ENCODE data around the gene MRO. TPM values are rescaled to one million over a fixed set of nuclear protein-coding genes. Genes with fewer than 3 reads are reported as not detected.
"Not testable (repeated sequence)": the region's sequence is repeated elsewhere in the genome, so short reads cannot be mapped to it uniquely, and the experiment has no call there.

MRO gene
- total RNA-seq, result not detected

DNA sequence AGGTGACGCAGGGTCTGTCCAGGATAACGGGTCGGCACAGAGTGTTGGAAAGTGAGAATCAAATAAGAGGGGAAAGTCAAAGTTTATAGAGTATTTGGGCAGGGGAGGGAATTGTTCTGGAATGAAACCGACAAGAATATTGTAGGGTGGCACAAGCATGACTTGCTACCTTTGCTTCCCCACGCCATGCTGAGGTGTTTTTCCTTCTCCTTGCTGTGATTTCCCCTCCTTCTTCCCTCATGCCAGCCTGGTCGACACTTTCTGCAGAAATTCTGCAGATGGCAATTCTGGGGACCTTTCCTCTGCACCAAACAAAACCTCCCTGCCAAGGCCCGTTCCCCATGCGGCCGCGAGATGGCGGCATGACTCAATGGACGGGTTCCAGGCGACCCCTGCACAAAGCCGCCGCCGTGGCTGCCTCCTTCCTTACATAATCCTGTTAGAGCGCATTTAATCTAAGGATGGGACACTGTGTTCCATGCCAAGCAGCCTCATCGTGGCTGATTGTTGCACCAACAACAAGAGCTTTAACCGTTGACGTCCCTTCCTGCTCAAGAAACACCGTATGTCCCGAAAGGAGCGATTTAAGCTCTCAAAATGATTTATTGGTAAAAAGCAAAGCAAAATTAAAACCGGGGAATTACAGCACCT is at the start of gene MRO:
MRO (minus strand) TSS at position 289 of the 651 bp plus-strand sequence. CDS start 10,616 bp downstream, outside the sequence.
- peak; percentile 83 for DNase-seq
- Mint-ChIP-seq H3K27ac (no peak within 1 kb of the TSS), H3K27me3 (ENCODE audit: low read depth) (peaks cover 6% of the 10 kb centered on the region), H3K36me3 (ENCODE audit: low read depth) (no peaks in the 10 kb centered on the region), H3K4me1 (ENCODE audit: low read depth) (no peaks in the 10 kb centered on the region), H3K9me3 (no peaks in the 10 kb centered on the region), H3K4me3 (no peak within 1 kb of the TSS)
- CTCF ChIA-PET, result interaction anchor here (0.6 to 2.8 kb wide), 32 partner anchors 9 to 607 kb away, joined by 3 to 21 read pairs (median 4); partner anchors contain the start of genes ME2 and SMAD4
- intact Hi-C loops (cut with micrococcal nuclease), result loop anchor here (1.0 to 10.0 kb wide), 5 partner anchors 46 to 565 kb away; no protein-coding TSS in a partner anchor

DNA sequence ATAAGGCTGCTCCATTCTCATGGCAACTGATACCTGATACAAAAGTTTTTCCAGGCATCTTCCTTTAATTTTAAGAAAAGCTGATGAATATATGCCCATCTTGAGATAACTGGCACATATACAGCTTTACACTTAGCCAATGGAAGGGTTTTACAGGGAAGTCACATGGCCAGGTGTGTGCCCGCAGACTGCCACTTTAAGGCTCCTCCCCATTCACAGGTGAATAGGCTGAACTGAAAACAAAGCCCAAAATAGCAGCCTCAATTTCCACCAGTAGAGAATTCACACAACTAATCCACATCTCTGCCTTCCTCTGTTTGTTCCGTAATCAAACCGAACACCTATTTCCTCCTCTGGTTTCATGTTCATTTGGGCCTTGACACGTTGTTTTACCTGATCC is 49.3 kb upstream of the MRO start:
- Mint-ChIP-seq H3K27ac (no peak overlapping the region), H3K36me3 (ENCODE audit: low read depth) (no peaks in the 10 kb centered on the region), H3K4me3 (no peak overlapping the region), H3K9me3 (no peaks in the 10 kb centered on the region), H3K4me1 (ENCODE audit: low read depth) (no peaks in the 10 kb centered on the region), H3K27me3 (ENCODE audit: low read depth) (peaks cover 3% of the 10 kb centered on the region)
- CTCF ChIA-PET, result no interaction called here
- intact Hi-C loops (cut with micrococcal nuclease), result no loop called here
- no peak for DNase-seq

DNA sequence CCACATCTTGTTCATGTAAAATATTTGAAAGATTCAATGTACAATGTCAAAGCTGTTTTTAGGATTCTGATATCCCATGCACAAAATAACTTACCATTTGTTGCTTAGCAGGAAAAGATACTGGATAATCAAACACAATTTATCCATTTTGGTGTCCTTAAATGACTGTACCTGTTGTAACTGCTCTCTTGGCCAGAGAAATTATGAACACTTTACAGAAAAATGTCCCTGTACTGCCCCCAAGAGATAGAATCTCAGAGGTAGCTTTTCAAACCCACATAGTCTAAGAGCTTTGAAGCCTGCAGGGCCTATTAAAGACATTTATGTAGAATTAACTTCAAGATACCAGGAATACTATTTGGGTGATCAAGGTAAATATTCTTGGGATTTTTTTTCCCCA is 46.9 kb upstream of the MRO start:
- Mint-ChIP-seq H3K27me3 (ENCODE audit: low read depth) (no peaks in the 10 kb centered on the region), H3K4me1 (ENCODE audit: low read depth) (no peaks in the 10 kb centered on the region), H3K4me3 (no peak overlapping the region), H3K9me3 (no peaks in the 10 kb centered on the region), H3K27ac (no peak overlapping the region), H3K36me3 (ENCODE audit: low read depth) (no peaks in the 10 kb centered on the region)
- CTCF ChIA-PET, result no interaction called here
- intact Hi-C loops (cut with micrococcal nuclease), result loop anchor here (1.0 kb wide), 1 partner anchor 46 kb away; the partner anchor contains the start of gene MRO
- no peak for DNase-seq

DNA sequence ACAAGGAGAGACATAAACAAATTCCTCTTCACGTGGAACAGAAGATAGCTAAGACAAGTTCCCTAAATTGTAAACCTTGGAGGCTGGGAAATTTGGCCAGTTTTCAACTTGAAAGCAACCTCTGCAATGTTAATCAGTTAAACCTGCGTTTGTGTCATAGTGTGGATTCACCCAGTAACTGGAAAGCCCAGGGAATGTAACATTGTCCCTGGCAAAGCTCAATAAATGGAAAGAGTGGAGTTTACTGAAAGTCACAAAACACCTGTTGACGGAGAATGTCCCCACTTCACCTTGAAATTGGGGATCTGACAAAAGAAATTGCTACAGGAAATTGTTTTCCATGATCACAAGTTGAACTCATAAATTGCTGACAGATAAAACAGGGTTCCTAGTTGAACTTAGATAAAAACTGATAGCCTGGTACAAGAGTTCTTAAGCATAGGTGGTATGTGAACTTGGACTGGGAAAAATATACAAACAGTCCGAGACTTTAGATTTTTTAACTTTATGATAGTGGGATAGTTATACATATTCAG is 44.1 kb upstream of the MRO start:
- CTCF ChIA-PET, result no interaction called here
- H3K9me3 Mint-ChIP-seq, result no peaks in the 10 kb centered on the region
- H3K4me3 Mint-ChIP-seq, result no peak overlapping the region
- no peaks in the 10 kb centered on the region for H3K4me1 Mint-ChIP-seq (ENCODE audit: low read depth)
- no peak for DNase-seq
- no peak overlapping the region for H3K27ac Mint-ChIP-seq
- intact Hi-C loops (cut with micrococcal nuclease), result no loop called here
- H3K36me3 Mint-ChIP-seq (ENCODE audit: low read depth), result no peaks in the 10 kb centered on the region
- H3K27me3 Mint-ChIP-seq (ENCODE audit: low read depth), result no peaks in the 10 kb centered on the region

DNA sequence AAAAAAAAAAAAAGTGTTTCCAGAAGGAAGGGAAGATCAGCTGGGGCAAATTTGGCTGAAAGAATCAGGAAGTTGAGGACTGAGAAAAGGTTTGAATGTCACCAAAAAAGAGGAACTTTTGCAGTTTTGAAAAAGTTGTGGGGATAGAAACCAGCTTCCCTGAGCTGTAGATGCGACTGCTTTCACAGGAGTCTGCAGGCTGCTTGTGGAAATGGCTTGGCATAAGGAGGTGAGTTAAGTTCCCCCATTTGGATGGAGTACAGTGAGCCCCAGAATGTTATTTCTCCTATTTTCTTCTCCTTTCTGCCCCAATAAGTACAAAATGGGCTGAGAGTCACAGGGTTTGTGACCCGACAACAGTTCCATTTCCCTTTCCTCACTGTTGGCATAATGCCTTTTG is 42.6 kb upstream of the MRO start:
- intact Hi-C loops (cut with micrococcal nuclease), result no loop called here
- no peaks in the 10 kb centered on the region for H3K27me3 Mint-ChIP-seq (ENCODE audit: low read depth)
- CTCF ChIA-PET, result no interaction called here
- no peaks in the 10 kb centered on the region for H3K36me3 Mint-ChIP-seq (ENCODE audit: low read depth)
- no peaks in the 10 kb centered on the region for H3K4me1 Mint-ChIP-seq (ENCODE audit: low read depth)
- H3K27ac Mint-ChIP-seq, result no peak overlapping the region
- H3K9me3 Mint-ChIP-seq, result no peaks in the 10 kb centered on the region
- no peak for DNase-seq
- H3K4me3 Mint-ChIP-seq, result no peak overlapping the region

DNA sequence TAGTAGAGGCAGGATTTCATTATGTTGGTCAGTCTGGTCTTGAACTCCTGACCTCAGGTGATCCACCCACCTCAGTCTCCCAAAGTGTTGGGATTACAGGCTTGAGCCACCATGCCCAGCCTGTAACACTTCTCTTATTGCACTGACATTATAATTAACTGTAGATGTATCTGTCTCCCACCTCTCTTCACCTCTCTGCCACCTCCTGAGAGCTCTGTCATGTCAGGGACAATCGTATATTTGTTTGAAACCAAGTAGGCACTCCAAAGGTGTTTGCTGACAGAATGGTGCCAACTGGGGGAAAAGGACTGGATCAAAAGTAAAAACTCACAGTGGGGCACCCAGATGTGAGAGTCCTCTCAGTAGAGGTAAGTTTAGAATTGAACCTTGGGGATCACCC is 41.8 kb upstream of the MRO start:
- CTCF ChIA-PET, result no interaction called here
- no peaks in the 10 kb centered on the region for H3K9me3 Mint-ChIP-seq
- H3K27me3 Mint-ChIP-seq (ENCODE audit: low read depth), result no peaks in the 10 kb centered on the region
- no peak overlapping the region for H3K27ac Mint-ChIP-seq
- no peaks in the 10 kb centered on the region for H3K4me1 Mint-ChIP-seq (ENCODE audit: low read depth)
- no peaks in the 10 kb centered on the region for H3K36me3 Mint-ChIP-seq (ENCODE audit: low read depth)
- no peak overlapping the region for H3K4me3 Mint-ChIP-seq
- DNase-seq, result no peak
- intact Hi-C loops (cut with micrococcal nuclease), result no loop called here

DNA sequence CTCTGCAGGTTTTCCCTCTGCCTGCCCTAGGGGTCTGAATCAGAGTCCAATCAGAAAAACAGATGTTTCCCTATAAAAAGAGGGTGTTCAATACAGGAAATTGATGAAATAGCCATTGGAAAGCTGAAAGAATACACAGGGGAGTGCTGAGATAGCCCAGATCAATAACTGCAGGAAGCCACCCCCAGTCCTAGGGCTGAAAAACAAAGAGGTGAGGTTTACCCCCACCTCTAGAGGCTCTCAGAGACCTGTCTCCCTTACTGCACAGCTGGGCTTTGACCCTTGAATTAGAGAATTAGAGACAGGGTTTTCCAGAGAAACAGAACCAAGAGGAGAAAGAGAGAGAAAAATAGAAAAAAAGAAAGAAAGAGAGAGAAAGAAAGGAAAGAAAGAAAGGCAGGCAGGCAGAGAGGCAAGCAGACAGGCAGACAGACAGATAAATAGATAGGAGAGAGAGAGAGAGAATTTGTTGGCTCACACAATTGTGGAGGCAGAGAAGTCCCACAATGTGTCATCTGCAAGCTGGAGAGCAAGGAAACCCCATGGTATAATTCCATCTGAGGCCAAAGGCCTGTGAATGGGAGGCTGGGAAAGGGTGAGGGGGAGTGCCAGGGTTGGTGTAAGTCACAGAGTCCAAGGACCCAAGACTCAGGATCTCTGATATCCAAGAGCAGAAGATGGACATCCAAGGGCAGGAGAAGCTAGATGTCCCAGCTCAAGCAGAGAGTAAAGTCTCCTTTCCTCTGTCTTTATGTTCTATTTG is 40.2 kb upstream of the MRO start:
- Mint-ChIP-seq H3K27me3 (ENCODE audit: low read depth) (no peaks in the 10 kb centered on the region), H3K27ac (no peak overlapping the region), H3K9me3 (no peaks in the 10 kb centered on the region), H3K4me3 (no peak overlapping the region), H3K36me3 (ENCODE audit: low read depth) (no peaks in the 10 kb centered on the region), H3K4me1 (ENCODE audit: low read depth) (no peaks in the 10 kb centered on the region)
- intact Hi-C loops (cut with micrococcal nuclease), result no loop called here
- no peak for DNase-seq
- CTCF ChIA-PET, result interaction anchor here (0.9 to 1.0 kb wide), 2 partner anchors 40 to 50 kb away, joined by 3 to 4 read pairs; no protein-coding TSS in a partner anchor

DNA sequence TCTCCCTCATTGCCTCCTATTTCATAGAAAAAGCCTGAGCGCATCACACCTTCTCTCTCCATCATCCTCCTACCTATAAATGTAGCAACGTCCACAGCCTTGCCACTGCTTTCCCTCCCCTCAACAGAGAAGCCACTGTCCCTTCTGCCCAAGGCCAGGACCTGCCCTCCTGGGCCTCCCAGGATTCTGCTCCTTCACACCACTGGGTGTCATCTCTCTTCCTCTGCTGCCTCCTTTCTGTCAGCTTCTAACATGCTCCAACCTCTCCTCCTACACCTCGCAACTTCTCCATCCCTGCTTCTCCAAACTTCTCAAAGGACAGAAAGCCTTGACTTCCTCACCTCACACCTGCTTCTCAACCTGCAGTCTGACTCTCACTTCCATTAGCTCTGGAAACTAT is 37.9 kb upstream of the MRO start:
- Mint-ChIP-seq H3K4me1 (ENCODE audit: low read depth) (no peaks in the 10 kb centered on the region), H3K27me3 (ENCODE audit: low read depth) (no peaks in the 10 kb centered on the region), H3K4me3 (no peak overlapping the region), H3K9me3 (peaks cover 7% of the 10 kb centered on the region), H3K36me3 (ENCODE audit: low read depth) (no peaks in the 10 kb centered on the region), H3K27ac (no peak overlapping the region)
- intact Hi-C loops (cut with micrococcal nuclease), result no loop called here
- no peak for DNase-seq
- CTCF ChIA-PET, result interaction anchor here (0.7 to 1.0 kb wide), 2 partner anchors 29 to 110 kb away, joined by 3 read pairs; no protein-coding TSS in a partner anchor

DNA sequence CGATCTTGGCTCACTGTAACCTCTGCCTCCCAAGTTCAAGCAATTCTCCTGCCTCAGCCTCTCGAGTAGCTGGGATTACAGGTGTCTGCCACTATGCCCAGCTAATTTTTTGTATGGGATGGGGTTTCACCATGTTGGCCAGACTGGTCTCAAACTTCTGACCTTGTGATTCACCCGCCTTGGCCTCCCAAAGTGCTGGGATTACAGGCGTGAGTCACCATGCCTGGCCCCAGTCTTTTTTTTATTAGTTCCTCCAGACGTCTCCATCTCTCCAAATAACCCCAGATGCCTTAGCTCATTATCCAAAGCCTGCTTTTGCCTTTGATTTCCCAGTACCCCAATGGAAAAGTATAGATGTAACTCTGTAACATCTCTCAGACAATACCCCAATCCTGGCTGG is 37.4 kb upstream of the MRO start:
- H3K27me3 Mint-ChIP-seq (ENCODE audit: low read depth); DNase-seq; H3K36me3 Mint-ChIP-seq (ENCODE audit: low read depth); intact Hi-C loops (cut with micrococcal nuclease); H3K4me3 Mint-ChIP-seq; H3K9me3 Mint-ChIP-seq; H3K27ac Mint-ChIP-seq; H3K4me1 Mint-ChIP-seq (ENCODE audit: low read depth): not testable (repeated sequence)
- CTCF ChIA-PET, result interaction anchor here (0.7 to 1.0 kb wide), 2 partner anchors 29 to 110 kb away, joined by 3 read pairs; no protein-coding TSS in a partner anchor

DNA sequence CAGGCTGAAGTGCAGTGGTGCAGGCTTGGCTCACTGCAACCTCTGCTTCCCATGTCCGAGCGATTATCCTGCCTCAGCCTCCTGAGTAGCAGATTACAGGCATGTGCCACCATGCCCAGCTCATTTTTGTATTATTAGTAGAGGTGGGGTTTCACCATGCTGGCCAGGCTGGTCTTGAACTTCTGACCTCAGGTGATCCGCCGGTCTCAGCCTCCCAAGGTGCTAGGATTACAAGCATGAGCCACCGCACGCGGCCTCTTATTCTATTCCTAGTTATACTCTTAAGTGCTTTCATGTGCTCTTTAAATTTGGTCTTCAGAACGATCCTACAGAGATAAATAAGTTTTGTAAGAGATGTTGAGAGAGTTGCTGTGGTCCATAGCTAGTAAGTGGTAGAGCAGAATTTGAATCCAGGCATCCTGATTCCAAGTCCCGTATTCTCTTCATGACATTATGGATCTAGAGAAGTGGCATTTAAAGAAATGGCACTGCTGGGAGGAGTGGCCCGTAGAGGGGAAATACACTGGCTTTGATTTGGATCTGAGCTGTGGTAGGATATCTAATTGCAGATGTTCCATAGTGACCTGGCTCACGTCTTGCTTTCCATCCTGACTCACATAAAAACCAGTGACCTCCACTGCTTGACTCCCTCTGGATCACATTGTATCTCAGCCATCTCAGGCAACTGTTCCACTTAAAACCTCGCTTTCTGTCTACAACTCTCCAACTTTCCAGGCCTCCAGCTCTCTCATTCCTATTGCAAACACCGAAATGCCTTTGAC is 36.4 kb upstream of the MRO start:
- H3K27me3 Mint-ChIP-seq (ENCODE audit: low read depth), result no peaks in the 10 kb centered on the region
- H3K36me3 Mint-ChIP-seq (ENCODE audit: low read depth), result no peaks in the 10 kb centered on the region
- CTCF ChIA-PET, result no interaction called here
- DNase-seq, result no peak
- H3K27ac Mint-ChIP-seq, result no peak overlapping the region
- intact Hi-C loops (cut with micrococcal nuclease), result no loop called here
- H3K4me1 Mint-ChIP-seq (ENCODE audit: low read depth), result no peaks in the 10 kb centered on the region
- H3K4me3 Mint-ChIP-seq, result no peak overlapping the region
- peaks cover 7% of the 10 kb centered on the region for H3K9me3 Mint-ChIP-seq

DNA sequence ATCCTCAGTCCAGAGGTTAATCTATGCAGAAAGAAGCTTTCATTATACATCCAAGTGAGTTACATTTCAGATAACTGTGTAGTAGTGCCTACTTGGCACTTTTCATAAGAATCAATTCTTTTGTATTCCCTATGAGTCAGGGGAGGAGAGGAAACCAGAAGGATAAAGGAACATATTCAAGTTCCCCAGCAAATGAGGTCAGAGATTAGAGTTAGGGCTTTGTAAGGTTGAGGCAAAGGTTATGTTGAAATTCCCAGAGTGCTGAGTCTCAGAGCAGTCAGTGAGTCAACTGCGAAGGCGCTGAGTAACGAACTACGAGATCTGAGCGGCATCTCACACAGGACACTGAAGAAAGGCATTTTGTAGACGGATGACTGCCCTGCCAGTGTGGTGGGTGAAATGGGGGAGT is 34.1 kb upstream of the MRO start:
- H3K27ac Mint-ChIP-seq, result no peak overlapping the region
- H3K4me3 Mint-ChIP-seq, result no peak overlapping the region
- DNase-seq, result no peak
- intact Hi-C loops (cut with micrococcal nuclease), result no loop called here
- no peaks in the 10 kb centered on the region for H3K36me3 Mint-ChIP-seq (ENCODE audit: low read depth)
- H3K9me3 Mint-ChIP-seq, result peaks cover 7% of the 10 kb centered on the region
- H3K4me1 Mint-ChIP-seq (ENCODE audit: low read depth), result no peaks in the 10 kb centered on the region
- CTCF ChIA-PET, result no interaction called here
- no peaks in the 10 kb centered on the region for H3K27me3 Mint-ChIP-seq (ENCODE audit: low read depth)

DNA sequence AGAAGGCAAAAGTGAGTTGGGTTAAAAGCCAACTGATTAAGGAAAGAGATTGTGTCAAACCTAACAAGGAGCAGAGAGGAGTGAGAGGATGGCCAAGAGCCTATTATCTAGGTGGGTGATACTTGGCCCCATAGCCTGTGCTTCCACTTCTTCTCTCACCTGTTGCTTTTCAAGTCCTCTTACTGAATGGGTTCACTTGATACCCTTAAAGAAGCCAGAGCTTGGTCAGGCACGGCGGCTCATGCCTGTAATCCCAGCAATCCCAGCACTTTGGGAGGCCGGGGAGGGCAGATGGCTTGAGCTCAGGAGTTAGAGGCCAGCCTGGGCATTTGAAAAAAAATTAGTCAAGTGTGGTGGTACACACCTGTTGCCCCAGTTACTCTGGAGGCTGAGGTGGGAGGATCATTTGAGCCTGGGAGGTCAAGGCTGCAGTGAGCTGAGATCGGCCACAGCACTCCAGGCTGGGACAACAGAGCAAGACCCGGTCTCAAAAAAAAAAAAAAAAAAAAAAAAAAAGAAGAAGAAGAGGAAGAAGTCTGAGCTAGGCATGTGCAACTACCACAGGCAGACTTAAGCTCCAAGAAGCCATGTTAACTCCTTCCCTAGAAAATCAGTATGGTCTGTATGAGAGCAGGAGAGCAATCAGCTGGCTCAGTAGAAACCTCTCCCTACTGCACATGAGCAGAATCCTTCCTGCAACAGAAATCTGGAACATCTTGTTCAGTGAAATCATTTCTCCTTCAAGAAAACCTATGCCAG is 30.7 kb upstream of the MRO start:
- CTCF ChIA-PET, result no interaction called here
- no peak overlapping the region for H3K4me3 Mint-ChIP-seq
- no peaks in the 10 kb centered on the region for H3K4me1 Mint-ChIP-seq (ENCODE audit: low read depth)
- intact Hi-C loops (cut with micrococcal nuclease), result no loop called here
- H3K27me3 Mint-ChIP-seq (ENCODE audit: low read depth), result no peaks in the 10 kb centered on the region
- no peaks in the 10 kb centered on the region for H3K36me3 Mint-ChIP-seq (ENCODE audit: low read depth)
- H3K9me3 Mint-ChIP-seq, result peaks cover 7% of the 10 kb centered on the region
- no peak overlapping the region for H3K27ac Mint-ChIP-seq
- DNase-seq, result no peak
